Loucy (cell line): Measurements from ENCODE around the gene GGA3.

Experiments used
- H2AFZ ChIP-seq: fragments of 200-600 bp; sonication (generic); 2 replicates; pipeline ENCODE4 v1.6.0; 2016; ENCODE audit warnings: antibody characterized with exemption, mild to moderate bottlenecking, low read length, moderate library complexity
- H3F3A ChIP-seq: fragments of 200-600 bp; 2 replicates; pipeline ENCODE4 v1.6.0; 2016; ENCODE audit warnings: antibody characterized with exemption, low read depth, mild to moderate bottlenecking
- H3K27me3 ChIP-seq: fragments of 200-600 bp; sonication (generic); 2 replicates; pipeline ENCODE4 v1.6.1; 2014; ENCODE audit warnings: low read length, mild to moderate bottlenecking; ENCODE audit not compliant: insufficient read depth, poor library complexity, severe bottlenecking
- H3K36me3 ChIP-seq: fragments of 200-600 bp; sonication (generic); 2 replicates; pipeline ENCODE4 v1.6.1; 2016; ENCODE audit warnings: low read length; ENCODE audit not compliant: insufficient read depth
- H3K4me1 ChIP-seq: fragments of 200-600 bp; sonication (generic); 2 replicates; pipeline ENCODE4 v1.5.1; 2014; ENCODE audit warnings: low read length, mild to moderate bottlenecking; ENCODE audit not compliant: insufficient read depth, poor library complexity, severe bottlenecking
- H3K4me2 ChIP-seq: fragments of 200-600 bp; sonication (generic); 2 replicates; pipeline ENCODE4 v1.6.0; 2014; ENCODE audit warnings: antibody characterized with exemption, low read length, low read depth, mild to moderate bottlenecking; ENCODE audit not compliant: poor library complexity, severe bottlenecking
- H3K4me3 ChIP-seq: fragments of 200-600 bp; sonication (generic); 2 replicates; pipeline ENCODE4 v1.5.1; 2014; ENCODE audit warnings: low read length, mild to moderate bottlenecking, mixed read lengths; ENCODE audit not compliant: poor library complexity, severe bottlenecking
- H3K79me2 ChIP-seq: fragments of 200-600 bp; sonication (generic); 2 replicates; pipeline ENCODE4 v1.6.1; 2014; ENCODE audit warnings: low read length; ENCODE audit not compliant: insufficient read depth
- H3K9ac ChIP-seq: fragments of 200-600 bp; sonication (generic); 2 replicates; pipeline ENCODE4 v1.6.0; 2014; ENCODE audit warnings: mild to moderate bottlenecking, low read depth, low read length, moderate library complexity; ENCODE audit not compliant: poor library complexity, severe bottlenecking
- H3K9me2 ChIP-seq: fragments of 200-600 bp; sonication (generic); replicated peaks from 2 replicates; pipeline ENCODE4 v1.6.1; 2016; ENCODE audit warnings: low read depth, low read length, mixed read lengths
- H3K9me3 ChIP-seq: fragments of 200-600 bp; sonication (generic); 2 replicates; pipeline ENCODE4 v1.6.1; 2014; ENCODE audit warnings: mild to moderate bottlenecking, antibody characterized with exemption, low read length, low read depth; ENCODE audit not compliant: insufficient read depth
- H4K20me1 ChIP-seq: fragments of 200-600 bp; sonication (generic); 2 replicates; pipeline ENCODE4 v1.6.0; 2014; ENCODE audit warnings: antibody characterized with exemption, low read length, mild to moderate bottlenecking; ENCODE audit not compliant: insufficient read depth, poor library complexity, severe bottlenecking
- EZH2phosphoT487 ChIP-seq: fragments of 200-600 bp; IDR thresholded peaks from 2 replicates; pipeline ENCODE4 v1.6.1; 2018; ENCODE audit warnings: antibody characterized with exemption, mild to moderate bottlenecking, moderate library complexity, borderline replicate concordance
- TF ChIP-seq, protein P1 (sequence below): fragments of 200-600 bp; sonication (generic); conservative IDR thresholded peaks from 2 replicates; pipeline ENCODE4 v1.5.1; 2014; ENCODE audit warnings: mild to moderate bottlenecking, antibody characterized with exemption, low read length

The GGA3 gene

DNA sequence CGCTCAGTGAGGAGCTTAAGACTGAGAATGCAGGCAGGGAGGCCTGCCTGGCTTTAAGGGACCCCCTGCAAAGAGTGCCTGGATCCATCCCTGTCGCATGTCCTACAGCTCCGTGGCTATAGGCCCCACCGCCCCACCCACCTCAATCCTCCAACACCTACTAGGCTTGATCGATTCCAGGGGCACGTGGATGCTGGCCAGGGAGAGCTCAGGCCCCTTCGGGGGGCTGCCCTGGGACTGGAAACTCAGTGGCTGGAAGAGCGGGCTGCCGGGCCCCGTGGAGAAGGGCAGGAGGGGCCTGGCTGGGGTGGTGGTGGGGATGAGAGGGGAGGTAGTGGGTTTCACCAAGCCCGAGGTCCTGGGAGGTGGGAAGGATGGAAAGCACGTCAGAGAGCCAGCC lies 22.2 kb downstream of the GGA3 start:
- no peaks in the 10 kb centered on the region for H3K79me2 ChIP-seq
- no peaks in the 10 kb centered on the region for H3K4me1 ChIP-seq
- H3K27me3 ChIP-seq: no peaks in the 10 kb centered on the region
- H3K36me3 ChIP-seq: peaks cover 88% of the 10 kb centered on the region; the same call in 1 of the 2 replicates
- no peak overlapping the region for H3K4me3 ChIP-seq
- no peaks in the 10 kb centered on the region for H3K9me2 ChIP-seq
- no peaks in the 10 kb centered on the region for H4K20me1 ChIP-seq
- no peak overlapping the region for H3K4me2 ChIP-seq
- H3K9ac ChIP-seq: no peak overlapping the region
- no peak for TF ChIP-seq EZH2phosphoT487
- TF ChIP-seq, protein P1, sequence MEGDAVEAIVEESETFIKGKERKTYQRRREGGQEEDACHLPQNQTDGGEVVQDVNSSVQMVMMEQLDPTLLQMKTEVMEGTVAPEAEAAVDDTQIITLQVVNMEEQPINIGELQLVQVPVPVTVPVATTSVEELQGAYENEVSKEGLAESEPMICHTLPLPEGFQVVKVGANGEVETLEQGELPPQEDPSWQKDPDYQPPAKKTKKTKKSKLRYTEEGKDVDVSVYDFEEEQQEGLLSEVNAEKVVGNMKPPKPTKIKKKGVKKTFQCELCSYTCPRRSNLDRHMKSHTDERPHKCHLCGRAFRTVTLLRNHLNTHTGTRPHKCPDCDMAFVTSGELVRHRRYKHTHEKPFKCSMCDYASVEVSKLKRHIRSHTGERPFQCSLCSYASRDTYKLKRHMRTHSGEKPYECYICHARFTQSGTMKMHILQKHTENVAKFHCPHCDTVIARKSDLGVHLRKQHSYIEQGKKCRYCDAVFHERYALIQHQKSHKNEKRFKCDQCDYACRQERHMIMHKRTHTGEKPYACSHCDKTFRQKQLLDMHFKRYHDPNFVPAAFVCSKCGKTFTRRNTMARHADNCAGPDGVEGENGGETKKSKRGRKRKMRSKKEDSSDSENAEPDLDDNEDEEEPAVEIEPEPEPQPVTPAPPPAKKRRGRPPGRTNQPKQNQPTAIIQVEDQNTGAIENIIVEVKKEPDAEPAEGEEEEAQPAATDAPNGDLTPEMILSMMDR: no peak
- H3F3A ChIP-seq: no peaks in the 10 kb centered on the region
- H2AFZ ChIP-seq: no peak overlapping the region
- H3K9me3 ChIP-seq: no peaks in the 10 kb centered on the region

GRCh38 chr17:75238684-75239191 lies 22.7 kb downstream of the GGA3 start:
- Histone ChIP-seq H3K79me2 (no peaks in the 10 kb centered on the region), H3K9ac (no peak overlapping the region), H2AFZ (no peak overlapping the region), H3K4me1 (no peaks in the 10 kb centered on the region), H3K27me3 (no peaks in the 10 kb centered on the region), H3K4me3 (no peak overlapping the region), H3K9me2 (no peaks in the 10 kb centered on the region), H3K4me2 (no peak overlapping the region), H3F3A (no peaks in the 10 kb centered on the region), H3K9me3 (no peaks in the 10 kb centered on the region), H4K20me1 (no peaks in the 10 kb centered on the region), H3K36me3 (peaks cover 86% of the 10 kb centered on the region; the same call in 1 of the 2 replicates)
- TF ChIP-seq, protein P1: peak; percentile 87
- no peak for TF ChIP-seq EZH2phosphoT487

GRCh38 chr17:75238020-75238580 lies 23.3 kb downstream of the GGA3 start:
- Histone ChIP-seq H3K9me3 (no peaks in the 10 kb centered on the region), H3K9me2 (no peaks in the 10 kb centered on the region), H3F3A (no peaks in the 10 kb centered on the region), H3K36me3 (peaks cover 80% of the 10 kb centered on the region; the same call in 1 of the 2 replicates), H2AFZ (no peak overlapping the region), H3K27me3 (no peaks in the 10 kb centered on the region), H3K4me2 (no peak overlapping the region), H3K4me1 (no peaks in the 10 kb centered on the region), H3K9ac (no peak overlapping the region), H4K20me1 (no peaks in the 10 kb centered on the region), H3K79me2 (no peaks in the 10 kb centered on the region), H3K4me3 (no peak overlapping the region)
- TF ChIP-seq EZH2phosphoT487: no peak
- TF ChIP-seq, protein P1: no peak
